ENCODE results near the gene MBD3L3. TPM values are rescaled to one million over a fixed set of nuclear protein-coding genes. Genes with fewer than 3 reads are reported as not detected.
"Not testable (repeated sequence)": the region's sequence is repeated elsewhere in the genome, so short reads cannot be mapped to it uniquely, and the experiment has no call there.

Gene MBD3L3
- not detected for total RNA-seq

GRCh38 chr19:7058576-7058975 lies at the start of gene MBD3L3:
Gene MBD3L3, minus strand, starts transcription at chr19:7058676. Its CDS starts 71 bp downstream, at chr19:7058605.
- H3K27me3 Mint-ChIP-seq (ENCODE audit: low read depth); POLR2A ChIA-PET; H3K4me3 Mint-ChIP-seq; H3K27ac Mint-ChIP-seq; DNase-seq; H3K36me3 Mint-ChIP-seq (ENCODE audit: low read depth); H3K9me3 Mint-ChIP-seq (ENCODE audit: insufficient read depth); ATAC-seq; CTCF ChIA-PET; H3K4me1 Mint-ChIP-seq (ENCODE audit: low read depth): not testable (repeated sequence)

GRCh38 chr19:7106711-7107657 lies 48.5 kb upstream of the MBD3L3 start:
- Mint-ChIP-seq H3K9me3 (ENCODE audit: insufficient read depth) (no peaks in the 10 kb centered on the region), H3K4me3 (no peak overlapping the region), H3K27me3 (ENCODE audit: low read depth) (no peaks in the 10 kb centered on the region), H3K36me3 (ENCODE audit: low read depth) (no peaks in the 10 kb centered on the region), H3K4me1 (ENCODE audit: low read depth) (peaks cover 4% of the 10 kb centered on the region), H3K27ac (no peak overlapping the region)
- POLR2A ChIA-PET: no interaction called here
- CTCF ChIA-PET: no interaction called here
- no peak for DNase-seq
- ATAC-seq: no peak

GRCh38 chr19:7104747-7105447 lies 46.4 kb upstream of the MBD3L3 start:
- DNase-seq: no peak
- Mint-ChIP-seq H3K27me3 (ENCODE audit: low read depth) (peaks cover 3% of the 10 kb centered on the region), H3K9me3 (ENCODE audit: insufficient read depth) (no peaks in the 10 kb centered on the region), H3K27ac (no peak overlapping the region), H3K4me1 (ENCODE audit: low read depth) (peaks cover 11% of the 10 kb centered on the region), H3K4me3 (no peak overlapping the region), H3K36me3 (ENCODE audit: low read depth) (no peaks in the 10 kb centered on the region)
- CTCF ChIA-PET: no interaction called here
- POLR2A ChIA-PET: no interaction called here
- no peak for ATAC-seq

- ChIA-PET POLR2A (no interaction called here), CTCF (interaction anchor here (0.6 to 2.0 kb wide), 20 partner anchors 11 to 793 kb away, joined by 3 to 19 read pairs (median 4); partner anchors contain the start of genes ARHGEF18 and MCOLN1)
- Mint-ChIP-seq H3K4me1 (ENCODE audit: low read depth) (peaks cover 28% of the 10 kb centered on the region), H3K4me3 (no peak overlapping the region), H3K27me3 (ENCODE audit: low read depth) (peaks cover 3% of the 10 kb centered on the region), H3K27ac (no peak overlapping the region), H3K9me3 (ENCODE audit: insufficient read depth) (peaks cover 13% of the 10 kb centered on the region), H3K36me3 (ENCODE audit: low read depth) (peaks cover 5% of the 10 kb centered on the region)
- no peak for DNase-seq
- no peak for ATAC-seq
These were observed 43.2 kb upstream of the MBD3L3 start for GRCh38 chr19:7101498-7102253.

GRCh38 chr19:7099597-7099921 lies 41.1 kb upstream of the MBD3L3 start:
- Mint-ChIP-seq H3K27me3 (ENCODE audit: low read depth) (peaks cover 3% of the 10 kb centered on the region), H3K4me1 (ENCODE audit: low read depth) (peaks cover 28% of the 10 kb centered on the region), H3K27ac (peak overlapping the region; percentile 91), H3K4me3 (peak overlapping the region; percentile 83), H3K9me3 (ENCODE audit: insufficient read depth) (peaks cover 26% of the 10 kb centered on the region), H3K36me3 (ENCODE audit: low read depth) (peaks cover 14% of the 10 kb centered on the region)
- ChIA-PET CTCF (interaction anchor here (0.6 to 1.5 kb wide), 12 partner anchors 14 to 581 kb away, joined by 3 to 6 read pairs (median 4); partner anchors contain the start of genes ARHGEF18, TRAPPC5 and ZNF557), POLR2A (interaction anchor here (0.6 to 1.6 kb wide), 12 partner anchors 18 to 531 kb away, joined by 3 to 23 read pairs (median 3); partner anchors contain the start of gene ZNF557)
- no peak for DNase-seq
- no peak for ATAC-seq

GRCh38 chr19:7098701-7099596 lies 40.5 kb upstream of the MBD3L3 start:
- DNase-seq (peak; percentile 91), ATAC-seq (peak; percentile 94)
- ChIA-PET CTCF (interaction anchor here (0.6 to 1.5 kb wide), 13 partner anchors 14 to 582 kb away, joined by 3 to 6 read pairs (median 4); partner anchors contain the start of genes ARHGEF18, TRAPPC5 and ZNF557), POLR2A (interaction anchor here (0.6 to 1.6 kb wide), 12 partner anchors 17 to 532 kb away, joined by 3 to 23 read pairs (median 3); partner anchors contain the start of gene ZNF557)
- Mint-ChIP-seq H3K27ac (peak overlapping the region; percentile 91), H3K9me3 (ENCODE audit: insufficient read depth) (peaks cover 27% of the 10 kb centered on the region), H3K36me3 (ENCODE audit: low read depth) (peaks cover 15% of the 10 kb centered on the region), H3K4me3 (peak overlapping the region; percentile 83), H3K4me1 (ENCODE audit: low read depth) (peaks cover 28% of the 10 kb centered on the region), H3K27me3 (ENCODE audit: low read depth) (peaks cover 3% of the 10 kb centered on the region)

- DNase-seq (no peak), ATAC-seq (no peak)
- H3K4me3 Mint-ChIP-seq: peak overlapping the region; percentile 83
- peaks cover 15% of the 10 kb centered on the region for H3K36me3 Mint-ChIP-seq (ENCODE audit: low read depth)
- peaks cover 3% of the 10 kb centered on the region for H3K27me3 Mint-ChIP-seq (ENCODE audit: low read depth)
- POLR2A ChIA-PET: no interaction called here
- H3K4me1 Mint-ChIP-seq (ENCODE audit: low read depth): peaks cover 28% of the 10 kb centered on the region
- H3K27ac Mint-ChIP-seq: peak overlapping the region; percentile 91
- CTCF ChIA-PET: interaction anchor here (1.2 kb wide), 1 partner anchor 244 kb away, joined by 4 read pairs; no protein-coding TSS in a partner anchor
- H3K9me3 Mint-ChIP-seq (ENCODE audit: insufficient read depth): peaks cover 32% of the 10 kb centered on the region
These were observed 39.6 kb upstream of the MBD3L3 start for GRCh38 chr19:7098096-7098495.

GRCh38 chr19:7088999-7089398 lies 30.5 kb upstream of the MBD3L3 start:
- ChIA-PET CTCF (interaction anchor here (1.2 kb wide), 1 partner anchor 125 kb away, joined by 3 read pairs; no protein-coding TSS in a partner anchor), POLR2A (no interaction called here)
- Mint-ChIP-seq H3K9me3 (ENCODE audit: insufficient read depth) (peaks cover 41% of the 10 kb centered on the region), H3K27me3 (ENCODE audit: low read depth) (no peaks in the 10 kb centered on the region), H3K27ac (no peak overlapping the region), H3K36me3 (ENCODE audit: low read depth) (peaks cover 44% of the 10 kb centered on the region), H3K4me1 (ENCODE audit: low read depth) (peaks cover 9% of the 10 kb centered on the region), H3K4me3 (no peak overlapping the region)
- ATAC-seq: no peak
- DNase-seq: no peak

GRCh38 chr19:7083076-7083956 lies 24.8 kb upstream of the MBD3L3 start:
- Mint-ChIP-seq H3K27ac (no peak overlapping the region), H3K4me1 (ENCODE audit: low read depth) (no peaks in the 10 kb centered on the region), H3K36me3 (ENCODE audit: low read depth) (peaks cover 84% of the 10 kb centered on the region), H3K27me3 (ENCODE audit: low read depth) (no peaks in the 10 kb centered on the region), H3K4me3 (no peak overlapping the region), H3K9me3 (ENCODE audit: insufficient read depth) (peaks cover 43% of the 10 kb centered on the region)
- no peak for ATAC-seq
- no peak for DNase-seq
- CTCF ChIA-PET: interaction anchor here (1.4 kb wide), 1 partner anchor 14 kb away, joined by 5 read pairs; the partner anchor contains the start of gene ZNF557
- POLR2A ChIA-PET: no interaction called here

- ChIA-PET CTCF (no interaction called here), POLR2A (no interaction called here)
- Mint-ChIP-seq H3K4me3 (no peak overlapping the region), H3K27me3 (ENCODE audit: low read depth) (no peaks in the 10 kb centered on the region), H3K27ac (no peak overlapping the region), H3K9me3 (ENCODE audit: insufficient read depth) (peaks cover 39% of the 10 kb centered on the region), H3K4me1 (ENCODE audit: low read depth) (peaks cover 3% of the 10 kb centered on the region), H3K36me3 (ENCODE audit: low read depth) (peaks cover 96% of the 10 kb centered on the region)
- no peak for ATAC-seq
- no peak for DNase-seq
These were observed 19.5 kb upstream of the MBD3L3 start for GRCh38 chr19:7078008-7078407.

Data from activated CD8-positive, alpha-beta T cell treated with anti-CD3 and anti-CD28 coated beads, Interleukin-2, amount 10 ng/mL, durations not matched to agents 7 days and 5 days (primary cell).